ENCODE results near the gene RAD51B. TPM values are rescaled to one million over a fixed set of nuclear protein-coding genes. Genes with fewer than 3 reads are reported as not detected.

Gene RAD51B
- total and polyA plus RNA-seq, 9 of the 15 experiments (the other 6 are each of a cell fraction or from before 2014, with no cell fraction given), result 8.5 to 17.3 (median 11.3) TPM

GRCh38 chr14:68148276-68148675 lies 328.7 kb downstream of the RAD51B start:
- H3K9me1 ChIP-seq (ENCODE audit: control insufficient read depth, insufficient read depth, low read length), result no peaks in the 10 kb centered on the region
- no peaks in the 10 kb centered on the region for H3K79me2 ChIP-seq (ENCODE audit: control insufficient read depth, insufficient read depth, low read length)
- POLR2A ChIA-PET, result no interaction called here
- no peak for ATAC-seq
- H3K4me2 ChIP-seq (ENCODE audit: insufficient read depth, low read length), result no peak overlapping the region
- no peaks in the 10 kb centered on the region for H3K36me3 ChIP-seq (ENCODE audit: control insufficient read depth, insufficient read depth, low read length)
- H3K4me3 ChIP-seq, result no peak overlapping the region
- H3K27me3 ChIP-seq (ENCODE audit: control insufficient read depth in 2 of 2, insufficient read depth in 2 of 2, low read length in 2 of 2), result no peaks in the 10 kb centered on the region
- WGBS (ENCODE audit: insufficient coverage, low coverage, missing lambda C conversion rate), result 31% methylated on average over 3 of the region's 3 CpGs
- TF ChIP-seq SRF (CRISPR knock-in tag; IDR thresholded peaks at IDR 0.05) (no peak), NFIX (CRISPR knock-in tag; IDR thresholded peaks at IDR 0.05; ENCODE audit: low read depth) (no peak), POLR3G (IDR thresholded peaks at IDR 0.05; ENCODE audit: extremely low read depth, insufficient read length, insufficient replicate concordance) (no peak), TFAM (CRISPR knock-in tag; conservative IDR thresholded peaks at IDR 0.05) (no peak), ATF2 (CRISPR knock-in tag; IDR thresholded peaks at IDR 0.05) (no peak), ZNF232 (CRISPR knock-in tag; IDR thresholded peaks at IDR 0.05) (no peak), MYBL2 (IDR thresholded peaks at IDR 0.05; ENCODE audit: low read depth) (no peak), MYBL2 (CRISPR knock-in tag; IDR thresholded peaks at IDR 0.05; ENCODE audit: borderline replicate concordance) (no peak), EWSR1 (IDR thresholded peaks at IDR 0.05; ENCODE audit: borderline replicate concordance, low read depth, partially characterized antibody) (no peak), CSDE1 (IDR thresholded peaks at IDR 0.05) (no peak), EHMT2 (IDR thresholded peaks at IDR 0.05) (no peak), HDAC2 (IDR thresholded peaks at IDR 0.05) (no peak), MITF (IDR thresholded peaks at IDR 0.05) (no peak), THAP12 (CRISPR knock-in tag; IDR thresholded peaks at IDR 0.05) (no peak), PYGO2 (tag; IDR thresholded peaks at IDR 0.05) (no peak), TCF15 (CRISPR knock-in tag; IDR thresholded peaks at IDR 0.05) (no peak), POLR2B (IDR thresholded peaks at IDR 0.05; ENCODE audit: low read depth, partially characterized antibody) (no peak), ZNF311 (CRISPR knock-in tag; IDR thresholded peaks at IDR 0.05) (no peak), CC2D1A (IDR thresholded peaks at IDR 0.05) (no peak)
- no peaks in the 10 kb centered on the region for H3K4me1 ChIP-seq (replicated peaks in 1 of 2; ENCODE audit: control insufficient read depth in 2 of 2, insufficient read depth in 2 of 2, low read length in 2 of 2)
- H3K27ac ChIP-seq (ENCODE audit: extremely low read depth, low read depth, low read length), result no peak overlapping the region
- intact Hi-C loops (cut with micrococcal nuclease), result no loop called here
- no peak overlapping the region for H2AFZ ChIP-seq (ENCODE audit: low read depth, low read length)
- CTCF ChIA-PET (ENCODE audit: low intra/inter-chr PET ratio), result no interaction called here
- no TSS peak for BruUV-seq (replicated peaks)
- H3K9me3 ChIP-seq (replicated peaks; ENCODE audit: control insufficient read depth, insufficient read depth, low read depth, low read length), result no peaks in the 10 kb centered on the region
- in situ Hi-C loops (cut with MboI), result no loop called here
- no peak overlapping the region for H3K9ac ChIP-seq (ENCODE audit: insufficient read depth in 1 of 2, low read depth in 2 of 2, low read length in 2 of 2)
- no peak for DNase-seq (ENCODE audit: extremely low read depth in 1 of 4, low spot score in 3 of 4)
- FAIRE-seq, result no peak
- H4K20me1 ChIP-seq (replicated peaks; ENCODE audit: control insufficient read depth, insufficient read depth, low read length), result no peaks in the 10 kb centered on the region

Data from K562 (cell line).